GM12872 (cell line): Measurements from ENCODE around the gene PRDM2.

ENCODE experiments used
- TF ChIP-seq, protein P1 (sequence below): IDR thresholded peaks from 3 replicates; pipeline ENCODE4 v1.5.1; 2011; ENCODE audit warnings: low read depth, mild to moderate bottlenecking, low read length, moderate library complexity; ENCODE audit not compliant: insufficient read depth

PRDM2 gene

DNA sequence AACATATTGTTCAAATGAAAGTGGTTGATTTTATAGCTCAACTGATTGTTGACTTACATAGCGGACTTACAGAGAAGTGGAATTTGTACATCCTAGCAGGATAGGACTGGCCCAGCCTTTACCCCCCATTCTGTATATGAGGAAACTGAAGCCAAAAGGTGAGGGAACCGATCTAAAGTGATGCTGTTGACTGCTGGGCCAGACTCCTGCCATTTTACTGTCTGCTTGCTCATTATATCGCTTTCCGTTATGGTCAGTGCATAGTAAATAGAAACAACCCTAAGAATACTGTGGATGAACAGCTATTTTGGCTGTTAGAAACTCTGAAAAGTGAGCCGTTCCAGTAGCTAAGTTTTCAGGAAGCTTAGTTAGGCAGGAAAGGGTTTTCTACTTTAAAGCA is 31.9 kb downstream of the PRDM2 start:
- TF ChIP-seq, protein P1, sequence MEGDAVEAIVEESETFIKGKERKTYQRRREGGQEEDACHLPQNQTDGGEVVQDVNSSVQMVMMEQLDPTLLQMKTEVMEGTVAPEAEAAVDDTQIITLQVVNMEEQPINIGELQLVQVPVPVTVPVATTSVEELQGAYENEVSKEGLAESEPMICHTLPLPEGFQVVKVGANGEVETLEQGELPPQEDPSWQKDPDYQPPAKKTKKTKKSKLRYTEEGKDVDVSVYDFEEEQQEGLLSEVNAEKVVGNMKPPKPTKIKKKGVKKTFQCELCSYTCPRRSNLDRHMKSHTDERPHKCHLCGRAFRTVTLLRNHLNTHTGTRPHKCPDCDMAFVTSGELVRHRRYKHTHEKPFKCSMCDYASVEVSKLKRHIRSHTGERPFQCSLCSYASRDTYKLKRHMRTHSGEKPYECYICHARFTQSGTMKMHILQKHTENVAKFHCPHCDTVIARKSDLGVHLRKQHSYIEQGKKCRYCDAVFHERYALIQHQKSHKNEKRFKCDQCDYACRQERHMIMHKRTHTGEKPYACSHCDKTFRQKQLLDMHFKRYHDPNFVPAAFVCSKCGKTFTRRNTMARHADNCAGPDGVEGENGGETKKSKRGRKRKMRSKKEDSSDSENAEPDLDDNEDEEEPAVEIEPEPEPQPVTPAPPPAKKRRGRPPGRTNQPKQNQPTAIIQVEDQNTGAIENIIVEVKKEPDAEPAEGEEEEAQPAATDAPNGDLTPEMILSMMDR, result no peak

DNA sequence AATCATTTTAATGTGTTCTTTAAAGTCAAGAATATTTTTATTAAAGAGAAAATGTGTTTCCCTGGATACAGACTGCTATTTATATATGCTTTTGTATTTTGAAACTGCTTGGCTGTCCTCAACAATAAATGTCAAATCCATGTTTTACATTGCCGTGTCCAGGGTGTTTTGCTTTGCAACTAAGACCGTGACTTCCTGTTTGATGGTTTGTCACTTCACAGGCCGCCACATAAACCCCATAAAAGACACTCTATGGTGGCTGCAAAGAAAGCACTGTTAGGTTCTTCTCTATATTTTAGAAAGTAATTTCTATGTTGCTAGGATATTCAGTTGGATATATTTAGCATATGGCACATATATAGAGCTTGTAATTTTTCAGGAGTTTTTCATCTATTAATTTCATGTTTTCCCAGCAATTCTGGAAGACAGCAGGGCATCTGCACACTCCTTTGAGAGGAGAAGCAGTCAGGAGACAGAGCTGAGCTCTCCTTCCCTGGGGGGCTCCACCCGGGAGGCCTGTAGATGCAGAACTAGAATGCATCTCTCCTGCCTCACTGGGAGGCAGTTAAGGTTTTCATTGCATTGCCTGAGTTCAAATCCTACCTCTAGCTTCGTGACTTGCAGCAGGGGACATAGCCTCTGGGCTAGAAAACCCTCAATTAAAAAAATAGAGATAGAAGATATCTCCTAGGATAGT is 33.1 kb downstream of the PRDM2 start:
- TF ChIP-seq, protein P1, result no peak

DNA sequence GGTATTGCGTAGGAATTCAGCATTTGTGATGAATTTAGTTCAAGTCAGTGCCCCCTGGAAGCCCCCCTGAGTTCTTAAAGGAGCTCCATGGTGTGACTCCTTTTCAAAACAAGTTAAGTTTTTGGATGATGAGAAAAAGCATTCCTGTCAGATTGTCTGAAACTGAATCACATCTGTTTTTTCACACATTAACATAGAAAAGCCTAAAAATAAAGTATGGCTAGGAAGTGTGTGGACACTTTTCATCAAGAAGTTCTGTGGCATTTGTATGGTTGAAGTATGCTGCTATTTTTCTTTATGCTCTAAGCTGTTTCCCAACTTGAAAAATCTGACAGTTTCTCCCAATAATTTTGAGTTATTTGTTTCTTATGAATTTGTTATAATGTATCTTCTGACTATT is 33.7 kb downstream of the PRDM2 start:
- TF ChIP-seq, protein P1, result no peak

DNA sequence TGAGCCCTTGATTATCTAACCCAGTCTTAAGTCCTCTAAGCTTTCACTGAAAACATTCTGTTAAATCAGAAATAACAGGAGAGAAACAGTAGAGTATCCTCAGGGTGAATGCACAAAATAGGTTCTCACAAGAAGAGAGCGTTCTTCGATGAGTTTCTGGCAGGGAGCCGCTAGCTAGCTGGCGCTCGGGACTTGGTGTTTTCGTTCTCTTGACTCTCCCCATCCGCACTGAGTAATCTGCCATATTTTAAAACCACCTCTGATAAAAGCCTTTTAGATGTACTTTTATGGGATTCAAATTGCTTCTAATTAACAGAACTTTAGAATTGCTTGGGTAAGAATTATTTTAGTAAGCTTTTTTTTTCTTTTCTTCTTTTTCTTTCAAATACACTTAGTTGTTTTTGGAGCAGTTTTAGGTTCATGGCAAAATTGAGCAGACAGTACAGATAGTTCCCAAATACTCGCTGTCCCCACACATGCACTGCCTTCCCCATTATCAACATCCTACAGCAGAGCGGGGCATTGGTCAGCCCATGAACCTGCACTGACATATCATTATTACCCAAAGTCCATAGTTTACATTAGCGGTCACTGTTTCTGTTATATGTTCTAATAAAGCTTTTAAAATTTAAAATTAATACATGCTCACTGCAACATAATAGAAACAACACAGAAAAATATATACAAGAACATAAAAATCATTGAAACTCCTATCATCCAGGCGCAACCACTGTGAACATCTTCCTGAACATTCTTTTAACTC is 35.4 kb downstream of the PRDM2 start:
- TF ChIP-seq, protein P1, result no peak

DNA sequence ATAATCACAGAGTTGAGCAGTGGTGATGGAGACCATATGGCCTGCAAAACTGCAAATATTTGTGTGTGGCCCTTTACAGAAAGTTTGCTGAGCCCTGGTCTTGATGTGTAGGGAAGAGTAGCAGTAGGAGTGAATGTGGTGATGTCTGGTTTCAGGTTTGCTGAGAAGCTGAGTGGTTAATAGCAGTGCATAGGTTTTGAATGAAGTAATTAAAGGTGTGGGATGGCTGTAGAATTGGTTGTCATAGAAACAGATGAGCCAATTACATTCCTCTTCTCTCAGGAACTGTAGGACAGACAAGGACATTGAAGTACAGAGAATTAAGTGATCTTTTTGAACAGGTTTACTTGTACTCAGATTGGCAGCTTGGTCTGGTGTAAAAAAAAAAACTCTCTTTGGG is 37.4 kb downstream of the PRDM2 start:
- TF ChIP-seq, protein P1, result no peak

DNA sequence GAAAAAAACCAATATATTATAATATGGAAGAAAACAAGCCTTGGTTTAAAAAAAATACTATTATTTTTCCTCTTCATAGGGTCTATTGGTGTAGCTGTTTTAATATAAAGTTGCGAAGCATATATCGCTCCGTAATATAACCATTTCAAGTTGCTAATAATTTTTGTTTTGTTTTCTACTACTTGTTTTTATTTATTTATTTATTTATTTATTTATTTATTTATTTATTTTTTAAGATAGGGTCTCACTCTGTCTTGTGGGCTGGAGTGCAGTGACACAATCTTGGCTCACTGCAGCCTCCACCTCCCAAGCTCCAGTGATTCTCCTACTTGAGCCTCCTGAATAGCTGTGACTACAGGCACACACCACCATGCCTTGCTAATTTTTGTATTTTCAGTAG is 46.4 kb downstream of the PRDM2 start:
- TF ChIP-seq, protein P1, result no peak

DNA sequence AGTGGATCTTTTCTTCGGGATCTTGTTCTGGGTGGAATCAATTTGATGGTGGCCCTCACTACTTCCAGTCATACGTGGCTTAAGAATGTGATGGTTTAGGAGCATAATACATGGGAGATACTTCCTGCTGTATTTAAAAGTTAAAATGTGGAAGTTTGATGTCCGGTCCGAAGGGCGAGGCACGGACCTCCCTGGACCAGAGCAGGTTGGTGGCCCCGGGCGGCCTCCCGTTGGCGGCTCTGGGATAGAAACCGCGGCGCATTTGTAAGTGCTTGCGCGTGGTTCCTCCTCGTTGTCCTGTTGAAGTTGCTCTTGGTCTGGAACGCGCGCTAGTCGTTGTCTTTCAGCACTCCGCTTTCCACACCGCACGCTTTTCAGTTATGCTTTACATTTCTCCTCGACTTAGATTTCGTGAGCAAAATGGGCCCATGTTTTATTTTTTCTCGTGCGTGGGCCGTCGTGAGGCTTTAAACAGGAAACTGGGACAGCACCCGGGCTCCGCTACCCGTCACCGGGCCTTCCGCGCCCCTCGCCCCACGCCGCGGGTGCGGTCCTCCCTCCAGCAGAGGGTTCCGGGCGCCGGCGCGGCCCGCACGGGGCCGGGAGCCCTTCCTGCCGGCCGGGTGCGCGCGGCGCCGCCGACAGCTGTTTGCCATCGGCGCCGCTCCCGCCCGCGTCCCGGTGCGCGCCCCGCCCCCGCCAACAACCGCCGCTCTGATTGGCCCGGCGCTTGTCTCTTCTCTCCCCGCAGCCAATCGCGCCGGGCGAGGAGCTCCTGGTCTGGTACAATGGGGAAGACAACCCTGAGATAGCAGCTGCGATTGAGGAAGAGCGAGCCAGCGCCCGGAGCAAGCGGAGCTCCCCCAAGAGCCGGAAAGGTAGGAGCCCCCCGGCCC is 48.9 kb downstream of the PRDM2 start:
- TF ChIP-seq, protein P1, result peak; percentile 9; the same call in 1 of the 3 replicates
